ENCODE results near the gene STK38L. TPM values are rescaled to one million over a fixed set of nuclear protein-coding genes. Genes with fewer than 3 reads are reported as not detected.
A peak's percentile ranks its signal among the peaks of the same experiment; 100 is the strongest.

STK38L gene
- total and polyA plus RNA-seq, 10 of the 15 experiments (the other 5 are each of a cell fraction or from before 2014, with no cell fraction given): 43.0 to 154 (median 115) TPM

- TF ChIP-seq, protein P1, sequence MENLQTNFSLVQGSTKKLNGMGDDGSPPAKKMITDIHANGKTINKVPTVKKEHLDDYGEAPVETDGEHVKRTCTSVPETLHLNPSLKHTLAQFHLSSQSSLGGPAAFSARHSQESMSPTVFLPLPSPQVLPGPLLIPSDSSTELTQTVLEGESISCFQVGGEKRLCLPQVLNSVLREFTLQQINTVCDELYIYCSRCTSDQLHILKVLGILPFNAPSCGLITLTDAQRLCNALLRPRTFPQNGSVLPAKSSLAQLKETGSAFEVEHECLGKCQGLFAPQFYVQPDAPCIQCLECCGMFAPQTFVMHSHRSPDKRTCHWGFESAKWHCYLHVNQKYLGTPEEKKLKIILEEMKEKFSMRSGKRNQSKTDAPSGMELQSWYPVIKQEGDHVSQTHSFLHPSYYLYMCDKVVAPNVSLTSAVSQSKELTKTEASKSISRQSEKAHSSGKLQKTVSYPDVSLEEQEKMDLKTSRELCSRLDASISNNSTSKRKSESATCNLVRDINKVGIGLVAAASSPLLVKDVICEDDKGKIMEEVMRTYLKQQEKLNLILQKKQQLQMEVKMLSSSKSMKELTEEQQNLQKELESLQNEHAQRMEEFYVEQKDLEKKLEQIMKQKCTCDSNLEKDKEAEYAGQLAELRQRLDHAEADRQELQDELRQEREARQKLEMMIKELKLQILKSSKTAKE (IDR thresholded peaks at IDR 0.05; ENCODE audit: low read depth, poor library complexity, severe bottlenecking): peak; percentile 84
- TF ChIP-seq, protein P2, sequence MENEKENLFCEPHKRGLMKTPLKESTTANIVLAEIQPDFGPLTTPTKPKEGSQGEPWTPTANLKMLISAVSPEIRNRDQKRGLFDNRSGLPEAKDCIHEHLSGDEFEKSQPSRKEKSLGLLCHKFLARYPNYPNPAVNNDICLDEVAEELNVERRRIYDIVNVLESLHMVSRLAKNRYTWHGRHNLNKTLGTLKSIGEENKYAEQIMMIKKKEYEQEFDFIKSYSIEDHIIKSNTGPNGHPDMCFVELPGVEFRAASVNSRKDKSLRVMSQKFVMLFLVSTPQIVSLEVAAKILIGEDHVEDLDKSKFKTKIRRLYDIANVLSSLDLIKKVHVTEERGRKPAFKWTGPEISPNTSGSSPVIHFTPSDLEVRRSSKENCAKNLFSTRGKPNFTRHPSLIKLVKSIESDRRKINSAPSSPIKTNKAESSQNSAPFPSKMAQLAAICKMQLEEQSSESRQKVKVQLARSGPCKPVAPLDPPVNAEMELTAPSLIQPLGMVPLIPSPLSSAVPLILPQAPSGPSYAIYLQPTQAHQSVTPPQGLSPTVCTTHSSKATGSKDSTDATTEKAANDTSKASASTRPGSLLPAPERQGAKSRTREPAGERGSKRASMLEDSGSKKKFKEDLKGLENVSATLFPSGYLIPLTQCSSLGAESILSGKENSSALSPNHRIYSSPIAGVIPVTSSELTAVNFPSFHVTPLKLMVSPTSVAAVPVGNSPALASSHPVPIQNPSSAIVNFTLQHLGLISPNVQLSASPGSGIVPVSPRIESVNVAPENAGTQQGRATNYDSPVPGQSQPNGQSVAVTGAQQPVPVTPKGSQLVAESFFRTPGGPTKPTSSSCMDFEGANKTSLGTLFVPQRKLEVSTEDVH (IDR thresholded peaks at IDR 0.05; ENCODE audit: low read depth, partially characterized antibody): no peak
- TF ChIP-seq SPI1 (IDR thresholded peaks at IDR 0.05; ENCODE audit: borderline replicate concordance, insufficient read depth, low read depth, low read length) (peak; percentile 80), CHD1 (IDR thresholded peaks at IDR 0.05; ENCODE audit: low read depth, low read length) (no peak), ATF7 (IDR thresholded peaks at IDR 0.05; ENCODE audit: low read depth) (peak; percentile 77), TCF7 (IDR thresholded peaks at IDR 0.05; ENCODE audit: borderline replicate concordance) (peak; percentile 85; the same call in 1 of the 2 replicates), YY1 (IDR thresholded peaks at IDR 0.05; ENCODE audit: low read depth, low read length) (no peak), CREM (IDR thresholded peaks at IDR 0.05; ENCODE audit: low read depth) (peak; percentile 89), GATAD2B (conservative IDR thresholded peaks at IDR 0.05; ENCODE audit: low read depth) (peak; percentile 19; the same call in 1 of the 2 replicates), BCL11A (IDR thresholded peaks at IDR 0.05; ENCODE audit: low read depth, low read length) (peak; percentile 91), RCOR1 (conservative IDR thresholded peaks at IDR 0.05; ENCODE audit: low read depth, low read length) (peak; percentile 86; the same call in 1 of the 2 replicates), NFYB (IDR thresholded peaks at IDR 0.05; ENCODE audit: insufficient read depth, low read depth, low read length) (no peak), SMC3 (IDR thresholded peaks at IDR 0.05; ENCODE audit: borderline replicate concordance, low read length) (peak; percentile 50; the same call in 1 of the 2 replicates), CREB1 (IDR thresholded peaks at IDR 0.05; ENCODE audit: low read depth) (peak; percentile 53; the same call in 1 of the 2 replicates), CUX1 (IDR thresholded peaks at IDR 0.05; ENCODE audit: insufficient replicate concordance, low read depth, low read length) (peak; percentile 49)
- TF ChIP-seq, protein P3, sequence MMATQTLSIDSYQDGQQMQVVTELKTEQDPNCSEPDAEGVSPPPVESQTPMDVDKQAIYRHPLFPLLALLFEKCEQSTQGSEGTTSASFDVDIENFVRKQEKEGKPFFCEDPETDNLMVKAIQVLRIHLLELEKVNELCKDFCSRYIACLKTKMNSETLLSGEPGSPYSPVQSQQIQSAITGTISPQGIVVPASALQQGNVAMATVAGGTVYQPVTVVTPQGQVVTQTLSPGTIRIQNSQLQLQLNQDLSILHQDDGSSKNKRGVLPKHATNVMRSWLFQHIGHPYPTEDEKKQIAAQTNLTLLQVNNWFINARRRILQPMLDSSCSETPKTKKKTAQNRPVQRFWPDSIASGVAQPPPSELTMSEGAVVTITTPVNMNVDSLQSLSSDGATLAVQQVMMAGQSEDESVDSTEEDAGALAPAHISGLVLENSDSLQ (IDR thresholded peaks at IDR 0.05): no peak
- TF ChIP-seq, protein P4, sequence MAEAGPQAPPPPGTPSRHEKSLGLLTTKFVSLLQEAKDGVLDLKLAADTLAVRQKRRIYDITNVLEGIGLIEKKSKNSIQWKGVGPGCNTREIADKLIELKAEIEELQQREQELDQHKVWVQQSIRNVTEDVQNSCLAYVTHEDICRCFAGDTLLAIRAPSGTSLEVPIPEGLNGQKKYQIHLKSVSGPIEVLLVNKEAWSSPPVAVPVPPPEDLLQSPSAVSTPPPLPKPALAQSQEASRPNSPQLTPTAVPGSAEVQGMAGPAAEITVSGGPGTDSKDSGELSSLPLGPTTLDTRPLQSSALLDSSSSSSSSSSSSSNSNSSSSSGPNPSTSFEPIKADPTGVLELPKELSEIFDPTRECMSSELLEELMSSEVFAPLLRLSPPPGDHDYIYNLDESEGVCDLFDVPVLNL (IDR thresholded peaks at IDR 0.05; ENCODE audit: low read depth, low read length): no peak
Measured at GRCh38 chr12:27221625-27222387, 22.3 kb upstream of the STK38L start (continued).

Measured in GM12878 (cell line).